H9 (cell line): ENCODE data around the gene RPS23. TPM values are rescaled to one million over a fixed set of nuclear protein-coding genes. Genes with fewer than 3 reads are reported as not detected.

Source experiments
- DNase-seq: peaks from one replicate; pipeline ENCODE4 v3.0.0-alpha.2; 2017
- H2AFZ ChIP-seq: one replicate; pipeline ENCODE4 v1.6.1; 2013; ENCODE audit warnings: mild to moderate bottlenecking, low read length, control low read depth, moderate library complexity
- H2AK5ac ChIP-seq: 2 replicates; pipeline ENCODE4 v1.6.1; 2013; ENCODE audit warnings: low read length, control low read depth, mixed read lengths; ENCODE audit not compliant: insufficient read length
- H2BK120ac ChIP-seq: one replicate; pipeline ENCODE4 v1.6.1; 2013; ENCODE audit warnings: low read depth, mild to moderate bottlenecking, low read length, control low read depth, inconsistent platforms; ENCODE audit not compliant: poor library complexity, severe bottlenecking
- H2BK12ac ChIP-seq: 2 replicates; pipeline ENCODE4 v1.6.1; 2013; ENCODE audit warnings: low read length, control low read depth, mixed read lengths, low read depth; ENCODE audit not compliant: insufficient read length
- H2BK15ac ChIP-seq: 2 replicates; pipeline ENCODE4 v1.6.1; 2013; ENCODE audit warnings: low read depth, low read length, control low read depth
- H2BK20ac ChIP-seq: one replicate; pipeline ENCODE4 v1.6.1; 2013; ENCODE audit warnings: low read depth, mild to moderate bottlenecking, low read length, control low read depth, inconsistent platforms; ENCODE audit not compliant: poor library complexity, severe bottlenecking
- H2BK5ac ChIP-seq: 2 replicates; pipeline ENCODE4 v1.6.1; 2013; ENCODE audit warnings: low read length, control low read depth, mixed read lengths; ENCODE audit not compliant: insufficient read length
- H3K14ac ChIP-seq: 2 replicates; pipeline ENCODE4 v1.6.1; 2013; ENCODE audit warnings: low read length, control low read depth; ENCODE audit not compliant: insufficient read depth
- H3K18ac ChIP-seq: 2 replicates; pipeline ENCODE4 v1.6.1; 2013; ENCODE audit warnings: low read depth, mild to moderate bottlenecking, mixed read lengths, low read length, control low read depth; ENCODE audit not compliant: insufficient read length
- H3K23ac ChIP-seq: 2 replicates; pipeline ENCODE4 v1.6.1; 2013; ENCODE audit warnings: low read length, control low read depth, mixed read lengths, low read depth; ENCODE audit not compliant: insufficient read length
- H3K23me2 ChIP-seq: 2 replicates; pipeline ENCODE4 v1.6.1; 2013; ENCODE audit warnings: low read depth, mild to moderate bottlenecking, mixed read lengths, low read length, control low read depth; ENCODE audit not compliant: insufficient read length, poor library complexity, severe bottlenecking
- H3K27ac ChIP-seq: 2 replicates; pipeline ENCODE4 v1.5.1; 2013; ENCODE audit warnings: low read length, control low read depth, mixed read lengths, low read depth; ENCODE audit not compliant: insufficient read length
- H3K27me3 ChIP-seq: 2 replicates; pipeline ENCODE4 v1.6.1; 2013; ENCODE audit warnings: low read length, control low read depth, inconsistent platforms; ENCODE audit not compliant: insufficient read depth
- H3K4ac ChIP-seq: 2 replicates; pipeline ENCODE4 v1.6.1; 2013; ENCODE audit warnings: low read depth, mild to moderate bottlenecking, control low read depth, inconsistent platforms, low read length, moderate library complexity
- H3K4me1 ChIP-seq: 2 replicates; pipeline ENCODE4 v1.6.1; 2013; ENCODE audit warnings: low read length, control low read depth, inconsistent platforms; ENCODE audit not compliant: insufficient read depth
- H3K4me2 ChIP-seq: 2 replicates; pipeline ENCODE4 v1.6.1; 2013; ENCODE audit warnings: low read length, control low read depth, mixed read lengths; ENCODE audit not compliant: insufficient read length, insufficient read depth
- H3K56ac ChIP-seq: 2 replicates; pipeline ENCODE4 v1.6.1; 2013; ENCODE audit warnings: low read depth, mild to moderate bottlenecking, mixed read lengths, low read length, control low read depth; ENCODE audit not compliant: insufficient read length
- H3K79me1 ChIP-seq: 2 replicates; pipeline ENCODE4 v1.6.1; 2013; ENCODE audit warnings: low read depth, mild to moderate bottlenecking, moderate library complexity, low read length, control low read depth, inconsistent platforms; ENCODE audit not compliant: insufficient read depth, poor library complexity, severe bottlenecking
- H3K79me2 ChIP-seq: 2 replicates; pipeline ENCODE4 v1.6.1; 2013; ENCODE audit warnings: low read length, control low read depth, inconsistent platforms; ENCODE audit not compliant: insufficient read depth
- H3K9ac ChIP-seq: 2 replicates; pipeline ENCODE4 v1.6.1; 2013; ENCODE audit warnings: low read length, control low read depth, mixed read lengths; ENCODE audit not compliant: insufficient read length; ENCODE audit errors: extremely low read depth
- H3K9me3 ChIP-seq: one replicate; pipeline ENCODE4 v1.6.1; 2013; ENCODE audit warnings: low read depth, low read length, inconsistent platforms; ENCODE audit not compliant: control insufficient read depth
- H3T11ph ChIP-seq: one replicate; pipeline ENCODE4 v1.6.1; 2013; ENCODE audit warnings: mild to moderate bottlenecking, low read length, control low read depth, inconsistent platforms
- H4K20me1 ChIP-seq: one replicate; pipeline ENCODE4 v1.6.1; 2013; ENCODE audit not compliant: control insufficient read depth, insufficient read length, insufficient read depth
- H4K5ac ChIP-seq: 2 replicates; pipeline ENCODE4 v1.6.1; 2013; ENCODE audit warnings: low read depth, mild to moderate bottlenecking, mixed read lengths, low read length, control low read depth; ENCODE audit not compliant: insufficient read length
- H4K8ac ChIP-seq: replicated peaks from 2 replicates; pipeline ENCODE4 v1.6.1; 2013; ENCODE audit warnings: low read length, control low read depth, mixed read lengths, low read depth; ENCODE audit not compliant: insufficient read length
- H4K91ac ChIP-seq: 2 replicates; pipeline ENCODE4 v1.6.1; 2013; ENCODE audit warnings: low read depth, mild to moderate bottlenecking, moderate library complexity, mixed read lengths, low read length, control low read depth; ENCODE audit not compliant: insufficient read length
- H3K27ac Mint-ChIP-seq, 3 experiments: 2 replicates in 2 of 3; 3 replicates in 1 of 3; pipeline ENCODE4 v1.8.0; 2020 to 2021; ENCODE audit warnings: mixed read lengths in 3 of 3, mild to moderate bottlenecking in 1 of 3, moderate library complexity in 1 of 3
- H3K27me3 Mint-ChIP-seq: 2 replicates; pipeline ENCODE4 v1.8.0; 2021; ENCODE audit warnings: low read depth, mild to moderate bottlenecking, moderate library complexity, mixed read lengths
- H3K36me3 Mint-ChIP-seq, 3 experiments: 2 replicates in 2 of 3; 3 replicates in 1 of 3; pipeline ENCODE4 v1.8.0; 2020 to 2021; ENCODE audit warnings: low read depth in 3 of 3, mixed read lengths in 3 of 3; ENCODE audit not compliant: insufficient read depth in 1 of 3
- H3K4me1 Mint-ChIP-seq, 2 experiments: 2 replicates each; pipeline ENCODE4 v1.8.0; 2020; ENCODE audit warnings: mixed read lengths in 2 of 2
- H3K4me3 Mint-ChIP-seq, 2 experiments: 2 replicates in 1 of 2; 3 replicates in 1 of 2; pipeline ENCODE4 v1.8.0; 2020 to 2021; ENCODE audit warnings: mild to moderate bottlenecking in 2 of 2, mixed read lengths in 2 of 2, moderate library complexity in 1 of 2
- H3K9me3 Mint-ChIP-seq, 2 experiments: 2 replicates in 1 of 2; 3 replicates in 1 of 2; pipeline ENCODE4 v1.8.0; 2020; ENCODE audit warnings: mild to moderate bottlenecking in 2 of 2, mixed read lengths in 2 of 2, moderate library complexity in 1 of 2
- WGBS: extraction: QIAGEN DNeasy Blood & Tissue Kit; methylation state at CpG from one replicate; pipeline ENCODE4 v1.1.7; 2013; ENCODE audit warnings: missing lambda C conversion rate, low lambda C conversion rate, mixed read lengths; ENCODE audit not compliant: insufficient read length; ENCODE audit errors: extremely low coverage; 5-methylcytosine and 5-hydroxymethylcytosine counted together
- total RNA-seq: library from RNA; stranded (reverse); gene quantifications from 2 replicates; pipeline ENCODE4 v1.2.1, GENCODE V29; 2021
- TF ChIP-seq, protein P1 (sequence below): fragments of 200-600 bp; sonication (generic); conservative IDR thresholded peaks from 3 replicates; pipeline ENCODE4 v1.8.0; 2021; ENCODE audit warnings: antibody characterized with exemption, mild to moderate bottlenecking

RPS23 gene
- total RNA-seq, 1 experiment from 2014 or later = 2,916 TPM

DNA sequence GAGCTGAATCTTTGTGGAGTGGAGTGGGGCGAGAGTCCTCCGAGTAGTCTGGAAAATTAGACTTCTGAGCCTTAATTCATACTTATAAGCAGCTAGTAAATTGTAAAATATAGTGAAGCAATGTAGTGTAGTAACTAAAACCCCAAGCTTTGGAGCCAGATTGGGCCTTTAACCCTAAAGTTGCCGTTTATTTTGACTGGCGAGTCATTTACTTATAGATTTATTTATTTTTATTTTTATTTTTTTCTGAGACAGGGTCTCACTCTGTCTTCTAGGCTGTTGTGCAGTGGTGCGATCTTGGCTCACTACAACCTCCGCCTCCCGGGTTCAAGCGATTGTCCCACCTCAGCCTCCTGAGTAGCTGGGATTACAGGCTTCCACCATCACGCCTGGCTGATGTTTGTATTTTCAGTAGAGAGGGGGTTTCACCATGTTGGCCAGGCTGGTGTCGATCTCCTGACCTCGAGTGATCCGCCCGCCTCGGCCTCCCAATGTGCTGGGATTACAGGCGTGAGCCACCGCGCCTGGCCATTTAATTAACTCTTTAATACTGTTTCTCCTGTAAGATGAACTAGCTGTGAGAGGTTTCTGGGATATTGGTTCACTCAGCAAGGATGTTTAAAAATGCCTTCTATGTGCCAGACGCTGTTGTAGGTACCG, 687 bp upstream of the RPS23 start:
- Histone ChIP-seq H2BK12ac (no peak overlapping the region), H3K79me1 (no peaks in the 10 kb centered on the region), H2BK120ac (no peak overlapping the region), H3T11ph (no peak overlapping the region), H3K18ac (peak overlapping the region; percentile 50), H3K23ac (no peak overlapping the region), H3K27ac (no peak overlapping the region), H3K4me2 (peak overlapping the region; percentile 58), H3K9me3 (no peaks in the 10 kb centered on the region), H3K14ac (peak overlapping the region; percentile 56; the same call in 1 of the 2 replicates), H3K23me2 (peaks cover 4% of the 10 kb centered on the region), H3K9ac (peak overlapping the region; percentile 78), H3K4me1 (no peaks in the 10 kb centered on the region), H3K56ac (no peak overlapping the region), H4K8ac (no peak overlapping the region), H4K91ac (no peak overlapping the region), H3K79me2 (peaks cover 5% of the 10 kb centered on the region; the same call in 1 of the 2 replicates), H4K20me1 (no peaks in the 10 kb centered on the region), H2BK20ac (no peak overlapping the region), H2AK5ac (no peak overlapping the region), H3K27me3 (no peaks in the 10 kb centered on the region), H4K5ac (no peak overlapping the region), H3K4ac (no peak overlapping the region), H2BK5ac (no peak overlapping the region), H2AFZ (no peak overlapping the region), H2BK15ac (no peak overlapping the region)
- no CpG with 5 or more reads among the region's 19 CpGs for WGBS
- no peak for DNase-seq
- peaks cover 30 to 39% (median 36%) of the 10 kb centered on the region in 3 experiments for H3K36me3 Mint-ChIP-seq
- peak overlapping the region; percentile 99 to 100 (median 100) for H3K27ac Mint-ChIP-seq
- TF ChIP-seq, protein P1, sequence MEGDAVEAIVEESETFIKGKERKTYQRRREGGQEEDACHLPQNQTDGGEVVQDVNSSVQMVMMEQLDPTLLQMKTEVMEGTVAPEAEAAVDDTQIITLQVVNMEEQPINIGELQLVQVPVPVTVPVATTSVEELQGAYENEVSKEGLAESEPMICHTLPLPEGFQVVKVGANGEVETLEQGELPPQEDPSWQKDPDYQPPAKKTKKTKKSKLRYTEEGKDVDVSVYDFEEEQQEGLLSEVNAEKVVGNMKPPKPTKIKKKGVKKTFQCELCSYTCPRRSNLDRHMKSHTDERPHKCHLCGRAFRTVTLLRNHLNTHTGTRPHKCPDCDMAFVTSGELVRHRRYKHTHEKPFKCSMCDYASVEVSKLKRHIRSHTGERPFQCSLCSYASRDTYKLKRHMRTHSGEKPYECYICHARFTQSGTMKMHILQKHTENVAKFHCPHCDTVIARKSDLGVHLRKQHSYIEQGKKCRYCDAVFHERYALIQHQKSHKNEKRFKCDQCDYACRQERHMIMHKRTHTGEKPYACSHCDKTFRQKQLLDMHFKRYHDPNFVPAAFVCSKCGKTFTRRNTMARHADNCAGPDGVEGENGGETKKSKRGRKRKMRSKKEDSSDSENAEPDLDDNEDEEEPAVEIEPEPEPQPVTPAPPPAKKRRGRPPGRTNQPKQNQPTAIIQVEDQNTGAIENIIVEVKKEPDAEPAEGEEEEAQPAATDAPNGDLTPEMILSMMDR = no peak
- no peaks in the 10 kb centered on the region; a peak in 1 of 5 replicates for H3K9me3 Mint-ChIP-seq
- H3K4me3 Mint-ChIP-seq = peak overlapping the region; percentile 92
- H3K4me1 Mint-ChIP-seq = peaks cover 26 to 38% of the 10 kb centered on the region in 2 experiments
- no peaks in the 10 kb centered on the region; the same call in 1 of the 2 replicates for H3K27me3 Mint-ChIP-seq
